Breast epithelium (tissue), 3 donors: Measurements from ENCODE around the gene GTF2I.

Experiments
- CTCF ChIP-seq, 3 donors: fragments of 450-650 bp; IDR thresholded peaks; one replicate each; pipeline ENCODE4 v1.5.1; 2016 to 2017; ENCODE audit warnings: antibody characterized with exemption in 3 of 3, mild to moderate bottlenecking in 3 of 3, moderate library complexity in 3 of 3
- POLR2AphosphoS5 ChIP-seq, 3 donors: sonication (generic); formaldehyde crosslinking; IDR thresholded peaks; one replicate each; pipeline ENCODE4 v1.6.1; 2017; ENCODE audit warnings: antibody characterized with exemption in 3 of 3

- TF ChIP-seq POLR2AphosphoS5 (IDR thresholded peaks at IDR 0.05) (no peak), CTCF (IDR thresholded peaks at IDR 0.05) (no peak)
These were observed 64.6 kb downstream of the GTF2I start for GRCh38 chr7:74722153-74722552.
